ENCODE results near the gene RNF7.

RNF7 gene

GRCh38 chr3:141763088-141763750 lies 25.1 kb downstream of the RNF7 start, which contains the start of gene GRK7:
TSS of gene GRK7 (plus strand) at chr3:141763408. CDS start at chr3:141778285, 14,877 bp downstream.
- H2AFZ ChIP-seq (ENCODE audit: low read length) = no peak within 1 kb of the TSS
- no peaks in the 10 kb centered on the region for H3K9me3 ChIP-seq (ENCODE audit: low read length)
- no peak within 1 kb of the TSS for H3K27ac ChIP-seq (ENCODE audit: low read depth, low read length, poor library complexity, severe bottlenecking)
- no peaks in the 10 kb centered on the region for H3K9me2 ChIP-seq (ENCODE audit: low read depth, low read length)
- TF ChIP-seq EZH2 (IDR thresholded peaks at IDR 0.05; ENCODE audit: borderline replicate concordance, low read length) (no peak), CTCF (IDR thresholded peaks at IDR 0.05; ENCODE audit: low read length) (no peak)
- H3K4me3 ChIP-seq (ENCODE audit: low read depth, low read length, poor library complexity, severe bottlenecking) = no peak within 1 kb of the TSS
- H3K4me2 ChIP-seq (ENCODE audit: low read length) = no peak within 1 kb of the TSS
- no peaks in the 10 kb centered on the region; the same call in none of the 2 replicates for H3K27me3 ChIP-seq (ENCODE audit: insufficient read depth, low read length)
- H3K79me2 ChIP-seq (ENCODE audit: insufficient read depth, low read length) = no peaks in the 10 kb centered on the region
- no peaks in the 10 kb centered on the region for H3K4me1 ChIP-seq (ENCODE audit: insufficient read depth, low read length, severe bottlenecking)
- H3F3A ChIP-seq (ENCODE audit: insufficient read depth, low read length) = no peaks in the 10 kb centered on the region
- H4K20me1 ChIP-seq (ENCODE audit: insufficient read depth, low read length) = no peaks in the 10 kb centered on the region
- H3K36me3 ChIP-seq (ENCODE audit: insufficient read depth, low read length) = no peaks in the 10 kb centered on the region
- H3K9ac ChIP-seq (ENCODE audit: low read length) = no peak within 1 kb of the TSS

GRCh38 chr3:141764045-141764444 lies 25.9 kb downstream of the RNF7 start:
- Histone ChIP-seq H3K9me3 (ENCODE audit: low read length) (no peaks in the 10 kb centered on the region), H3K9ac (ENCODE audit: low read length) (no peak overlapping the region), H3K4me2 (ENCODE audit: low read length) (no peak overlapping the region), H3K9me2 (ENCODE audit: low read depth, low read length) (no peaks in the 10 kb centered on the region), H3K27ac (ENCODE audit: low read depth, low read length, poor library complexity, severe bottlenecking) (no peak overlapping the region), H3K4me3 (ENCODE audit: low read depth, low read length, poor library complexity, severe bottlenecking) (no peak overlapping the region), H3K27me3 (ENCODE audit: insufficient read depth, low read length) (peaks cover 3% of the 10 kb centered on the region), H3F3A (ENCODE audit: insufficient read depth, low read length) (no peaks in the 10 kb centered on the region), H2AFZ (ENCODE audit: low read length) (no peak overlapping the region), H3K36me3 (ENCODE audit: insufficient read depth, low read length) (no peaks in the 10 kb centered on the region), H3K79me2 (ENCODE audit: insufficient read depth, low read length) (no peaks in the 10 kb centered on the region), H4K20me1 (ENCODE audit: insufficient read depth, low read length) (no peaks in the 10 kb centered on the region), H3K4me1 (ENCODE audit: insufficient read depth, low read length, severe bottlenecking) (no peaks in the 10 kb centered on the region)
- no peak for TF ChIP-seq EZH2 (IDR thresholded peaks at IDR 0.05; ENCODE audit: borderline replicate concordance, low read length)
- TF ChIP-seq CTCF (IDR thresholded peaks at IDR 0.05; ENCODE audit: low read length) = no peak

- Histone ChIP-seq H3K9ac (ENCODE audit: low read length) (no peak overlapping the region), H2AFZ (ENCODE audit: low read length) (no peak overlapping the region), H3K27me3 (ENCODE audit: insufficient read depth, low read length) (peaks cover 5% of the 10 kb centered on the region), H4K20me1 (ENCODE audit: insufficient read depth, low read length) (no peaks in the 10 kb centered on the region), H3F3A (ENCODE audit: insufficient read depth, low read length) (no peaks in the 10 kb centered on the region), H3K27ac (ENCODE audit: low read depth, low read length, poor library complexity, severe bottlenecking) (no peak overlapping the region), H3K36me3 (ENCODE audit: insufficient read depth, low read length) (no peaks in the 10 kb centered on the region), H3K4me1 (ENCODE audit: insufficient read depth, low read length, severe bottlenecking) (no peaks in the 10 kb centered on the region), H3K79me2 (ENCODE audit: insufficient read depth, low read length) (no peaks in the 10 kb centered on the region), H3K4me2 (ENCODE audit: low read length) (no peak overlapping the region), H3K4me3 (ENCODE audit: low read depth, low read length, poor library complexity, severe bottlenecking) (no peak overlapping the region), H3K9me3 (ENCODE audit: low read length) (no peaks in the 10 kb centered on the region), H3K9me2 (ENCODE audit: low read depth, low read length) (no peaks in the 10 kb centered on the region)
- TF ChIP-seq CTCF (IDR thresholded peaks at IDR 0.05; ENCODE audit: low read length) (no peak), EZH2 (IDR thresholded peaks at IDR 0.05; ENCODE audit: borderline replicate concordance, low read length) (no peak)
Observed at GRCh38 chr3:141764465-141764864, 26.4 kb downstream of the RNF7 start.

Measured in OCI-LY1 (cell line).